OCI-M2 (cell line): ENCODE results near the gene ZNF555.
"Not testable (repeated sequence)": the region's sequence is repeated elsewhere in the genome, so short reads cannot be mapped to it uniquely, and the experiment has no call there.

Experiments
- DNase-seq: peaks from one replicate; lab custom pipeline; 2025; ENCODE audit not compliant: unreplicated experiment; lab: John Stamatoyannopoulos, UW

ZNF555 gene

DNA sequence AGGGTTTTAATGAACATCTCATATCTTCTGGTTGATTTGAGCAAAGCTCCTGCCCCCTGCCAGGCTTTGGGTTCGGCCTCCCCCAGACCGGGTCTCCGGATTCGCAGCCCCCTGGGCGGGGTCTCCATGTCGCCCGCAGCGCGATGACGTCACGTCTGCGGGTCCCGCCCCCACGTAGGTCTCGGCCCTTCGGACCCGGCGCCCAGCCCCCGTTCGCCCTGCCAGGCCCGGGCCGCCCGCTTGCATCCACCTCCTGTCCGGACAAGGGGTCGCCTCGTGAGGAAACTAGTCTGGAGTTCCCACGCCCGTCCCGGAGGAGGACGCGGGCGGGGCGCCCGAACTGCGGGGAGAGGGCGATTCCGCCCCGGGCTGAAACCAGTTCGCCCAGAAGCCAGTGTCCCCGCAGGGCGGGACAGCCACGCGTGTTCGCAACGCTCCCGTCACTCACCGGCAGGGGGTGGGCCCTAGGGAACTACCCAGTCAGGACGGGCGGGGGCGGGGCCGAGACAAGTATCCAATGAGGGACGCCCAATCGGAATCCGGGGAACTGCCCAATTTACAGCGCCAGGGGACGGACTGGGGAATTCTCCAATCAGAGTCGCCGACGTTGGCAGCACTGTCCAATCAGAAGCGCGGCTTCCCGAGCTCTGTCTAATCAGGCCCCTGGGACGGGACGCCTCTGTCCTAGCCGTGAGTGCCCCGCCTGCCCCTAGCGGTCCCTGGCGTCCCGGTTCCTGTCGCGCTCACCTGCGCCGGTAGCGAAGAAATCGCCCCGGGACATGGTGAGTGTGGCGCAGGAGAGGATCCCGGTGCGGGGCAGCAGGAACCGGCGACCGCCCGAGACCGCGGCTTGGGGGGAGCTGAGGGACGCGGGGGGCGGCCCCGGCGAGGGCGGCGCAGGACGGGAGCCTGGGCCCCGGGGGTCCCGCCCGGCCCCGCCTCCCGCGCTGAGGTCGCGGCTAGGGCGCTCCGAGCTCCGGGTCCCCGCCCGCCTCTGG, at the start of gene ZNF555:
TSS of gene ZNF555 (plus strand) at position 682 of the 998 bp plus-strand sequence. CDS start at position 780, 98 bp downstream.
- DNase-seq, result peak; percentile 94

DNA sequence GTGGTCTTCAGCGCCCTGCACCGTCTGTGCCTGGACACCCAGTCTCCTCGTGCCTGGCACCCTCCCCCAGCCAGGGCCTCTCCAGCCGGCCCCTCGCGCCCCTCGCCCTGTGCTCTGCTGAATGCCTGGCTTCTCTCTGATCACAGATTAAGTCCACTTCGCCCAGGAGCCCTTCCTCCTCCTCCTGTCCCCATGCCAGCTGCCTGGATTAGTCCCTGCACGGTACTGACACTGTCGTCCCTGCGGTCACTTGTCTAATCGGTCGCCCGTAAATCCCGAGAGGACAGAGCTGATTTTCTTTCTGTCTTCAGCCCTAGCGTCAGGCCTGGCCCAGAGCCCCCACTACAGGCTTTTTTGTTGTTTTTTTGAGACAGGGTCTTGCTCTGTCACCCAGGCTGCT, 49.4 kb upstream of the ZNF555 start:
- no peak for DNase-seq

DNA sequence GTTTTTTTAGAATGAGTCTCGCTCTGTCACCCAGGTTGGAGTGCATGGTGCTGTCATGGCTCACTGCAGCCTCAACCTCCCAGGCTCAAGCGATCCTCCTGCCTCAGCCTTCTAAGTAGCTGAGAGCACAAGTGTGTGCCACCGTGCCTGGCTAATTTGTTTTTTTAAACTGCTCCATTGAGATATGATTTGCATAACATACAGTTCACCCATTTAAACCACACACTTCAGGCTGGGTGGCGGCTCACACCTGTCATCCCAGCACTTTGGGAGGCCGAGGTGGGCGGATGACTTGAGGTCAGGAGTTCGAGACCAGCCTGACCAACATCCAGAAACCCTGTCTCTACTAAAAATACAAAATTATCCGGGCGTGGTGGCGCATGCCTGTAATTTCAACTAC, 48.6 kb upstream of the ZNF555 start:
- DNase-seq, result not testable (repeated sequence)

DNA sequence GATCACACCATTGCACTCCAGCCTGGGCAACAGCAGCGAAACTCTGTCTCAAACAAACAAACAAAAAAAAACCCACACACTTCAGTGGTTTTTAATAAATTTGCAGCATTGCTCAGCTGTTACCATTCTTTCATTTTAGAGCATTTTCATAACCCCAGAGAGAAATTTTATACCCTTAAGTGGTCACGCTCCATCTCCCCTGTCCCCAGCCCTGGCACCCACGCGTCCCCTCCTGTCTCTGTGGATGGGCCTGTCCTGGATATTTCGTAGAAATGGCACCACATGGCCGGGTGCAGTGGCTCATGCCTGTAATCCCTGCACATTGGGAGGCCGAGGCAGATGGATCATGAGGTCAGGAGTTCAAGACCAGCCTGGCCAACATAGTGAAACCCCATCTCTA, 48.1 kb upstream of the ZNF555 start:
- DNase-seq, result no peak

DNA sequence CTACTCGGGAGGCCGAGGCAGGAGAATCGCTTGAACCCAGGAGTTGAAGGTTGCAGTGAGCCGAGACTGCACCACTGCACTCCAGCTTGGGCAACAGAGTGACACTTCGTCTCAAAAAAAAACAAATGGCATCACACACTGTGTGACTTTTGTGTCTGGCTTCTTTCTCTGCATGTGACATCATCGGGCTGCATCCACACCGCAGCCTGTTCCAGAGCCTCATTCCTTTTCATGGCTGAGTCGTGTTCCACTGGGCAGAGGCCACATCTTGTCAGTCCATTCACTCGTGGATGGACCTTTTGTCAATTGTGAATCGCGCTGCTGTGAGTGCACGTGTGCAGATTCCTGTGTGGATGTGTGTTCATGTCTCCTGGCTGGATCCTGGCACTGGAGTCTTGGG, 47.7 kb upstream of the ZNF555 start:
- DNase-seq, result no peak

DNA sequence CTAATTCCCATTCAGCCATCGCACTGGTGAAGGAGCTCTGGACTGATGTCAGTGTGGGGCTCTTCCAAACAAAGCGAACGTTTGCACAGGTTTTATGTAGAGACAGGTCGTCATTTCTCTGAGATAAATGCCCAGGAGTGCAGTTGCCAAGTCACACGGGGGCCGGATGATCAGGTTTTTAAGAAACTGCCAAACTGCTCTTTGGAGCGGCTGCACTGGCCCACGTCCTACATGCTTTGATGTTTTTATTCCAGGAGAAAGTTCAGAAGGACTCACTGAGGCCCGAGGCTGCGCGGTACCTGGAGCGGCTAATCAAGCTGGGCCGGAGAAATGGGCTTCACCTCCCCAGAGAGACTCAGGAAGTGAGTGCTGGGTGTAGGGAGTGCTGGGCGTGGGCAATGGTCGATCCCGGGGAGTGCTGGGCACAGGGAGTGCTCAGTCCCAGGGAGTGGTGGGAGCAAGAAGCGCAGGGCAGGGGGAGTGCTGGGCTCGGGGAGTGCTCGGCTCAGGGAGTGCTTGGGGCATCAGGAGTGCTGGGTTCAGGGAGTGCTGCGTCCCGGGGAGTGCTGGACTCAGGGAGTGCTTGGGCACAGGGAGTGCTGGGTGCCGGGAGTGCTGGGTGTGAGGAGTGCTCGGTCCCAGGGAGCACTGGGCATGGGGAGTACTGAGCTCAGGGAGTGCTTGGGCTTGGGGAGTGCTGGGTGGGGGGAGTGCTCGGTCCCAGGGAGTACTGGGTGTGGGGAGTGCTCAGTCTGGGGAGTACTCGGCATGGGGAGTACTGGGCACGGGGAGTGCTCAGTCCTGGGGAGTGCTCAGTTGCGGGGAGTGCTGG, 45.2 kb upstream of the ZNF555 start:
- no peak for DNase-seq

DNA sequence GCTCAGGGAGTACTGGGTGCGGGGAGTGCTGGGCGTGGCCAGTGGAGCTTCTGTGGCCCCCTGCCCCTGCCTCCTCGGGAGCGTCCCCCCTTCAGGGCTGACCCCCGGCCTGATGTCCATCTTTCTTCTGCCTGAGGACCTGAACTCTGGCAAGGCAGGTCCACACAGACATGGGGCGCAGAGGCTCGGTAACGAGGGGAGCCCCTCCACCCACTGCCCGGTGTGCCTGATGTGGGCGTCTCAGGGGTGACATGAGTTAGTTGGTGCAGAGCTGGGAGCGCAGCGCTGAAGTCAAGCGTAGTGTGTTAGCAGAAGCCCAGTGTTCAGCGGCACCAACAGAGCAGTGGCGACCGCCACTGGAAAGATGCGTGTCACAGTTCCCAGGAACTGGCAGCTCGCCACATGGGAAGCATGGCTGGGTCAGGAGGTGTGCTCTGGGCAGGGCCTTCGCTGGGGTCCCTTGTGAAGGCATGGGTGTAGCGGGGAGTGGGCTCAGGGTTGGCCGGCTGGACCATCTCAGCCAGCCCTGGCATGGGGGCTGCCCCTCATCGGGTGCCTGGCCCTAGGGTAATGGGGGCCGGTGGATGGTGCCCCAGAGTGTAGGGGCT, 44.5 kb upstream of the ZNF555 start:
- no peak for DNase-seq

DNA sequence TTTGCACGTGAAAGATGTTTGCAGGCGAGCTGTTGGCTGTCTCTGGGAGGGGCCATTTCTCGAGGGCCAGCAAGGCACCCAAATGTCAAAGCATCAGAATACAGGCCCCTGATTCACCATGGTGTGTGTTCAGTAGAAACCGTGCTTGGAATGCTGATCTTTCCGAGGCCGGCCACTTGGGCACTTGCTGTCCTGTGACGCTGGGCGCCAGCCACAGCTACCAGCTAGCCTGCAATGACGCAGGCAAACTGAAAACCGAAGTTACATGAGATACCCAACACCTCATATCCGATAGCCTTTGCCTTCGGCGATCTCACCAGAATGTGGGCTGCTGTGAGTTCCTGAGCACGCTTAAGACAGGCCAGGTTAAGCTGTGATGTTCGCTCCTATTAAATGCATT, 44.0 kb upstream of the ZNF555 start:
- DNase-seq, result no peak

DNA sequence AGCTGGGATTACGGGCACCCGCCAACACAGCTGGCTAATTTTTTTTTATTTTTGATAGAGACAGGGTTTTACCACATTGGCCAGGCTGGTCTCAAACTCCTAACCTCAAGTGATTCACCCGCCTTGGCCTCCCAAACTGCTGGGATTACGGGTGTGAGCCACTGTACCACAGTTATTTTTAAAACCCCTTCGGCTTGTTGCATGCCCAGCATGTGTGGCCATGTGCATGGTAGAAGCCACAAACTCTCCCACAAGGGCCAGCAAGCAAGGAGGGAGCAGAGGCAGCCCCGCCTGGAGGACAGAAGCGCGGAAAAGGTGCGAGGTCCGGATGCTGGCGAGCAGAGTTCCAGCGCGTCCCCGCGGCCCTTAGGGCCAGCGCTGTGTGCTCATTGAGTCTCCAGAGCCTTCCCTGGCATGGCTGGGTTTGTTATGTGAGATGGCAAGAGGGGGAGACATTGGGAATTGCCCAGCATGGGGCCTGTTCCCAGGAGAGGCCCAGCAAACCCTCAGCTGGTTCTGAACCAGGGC, 43.1 kb upstream of the ZNF555 start:
- DNase-seq, result no peak

DNA sequence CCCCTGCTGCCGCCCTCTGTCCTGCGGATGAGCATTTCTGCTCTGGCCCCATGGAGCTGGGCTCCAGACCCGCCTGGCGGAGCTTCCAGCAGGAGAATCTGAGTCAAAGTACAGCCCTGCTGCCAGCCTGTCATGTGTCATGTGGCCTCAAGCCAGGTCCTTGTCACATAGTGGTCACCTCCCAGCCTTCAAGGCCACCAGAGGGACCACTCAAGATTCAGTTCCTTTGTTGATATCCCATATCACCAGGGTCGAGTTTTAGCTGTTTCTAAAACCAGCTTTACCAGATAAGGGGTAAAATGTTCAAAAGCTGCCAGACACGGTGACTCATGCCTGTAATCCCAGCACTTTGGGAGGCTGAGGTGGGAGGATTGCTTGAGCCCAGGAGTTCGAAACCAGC, 42.5 kb upstream of the ZNF555 start:
- no peak for DNase-seq

DNA sequence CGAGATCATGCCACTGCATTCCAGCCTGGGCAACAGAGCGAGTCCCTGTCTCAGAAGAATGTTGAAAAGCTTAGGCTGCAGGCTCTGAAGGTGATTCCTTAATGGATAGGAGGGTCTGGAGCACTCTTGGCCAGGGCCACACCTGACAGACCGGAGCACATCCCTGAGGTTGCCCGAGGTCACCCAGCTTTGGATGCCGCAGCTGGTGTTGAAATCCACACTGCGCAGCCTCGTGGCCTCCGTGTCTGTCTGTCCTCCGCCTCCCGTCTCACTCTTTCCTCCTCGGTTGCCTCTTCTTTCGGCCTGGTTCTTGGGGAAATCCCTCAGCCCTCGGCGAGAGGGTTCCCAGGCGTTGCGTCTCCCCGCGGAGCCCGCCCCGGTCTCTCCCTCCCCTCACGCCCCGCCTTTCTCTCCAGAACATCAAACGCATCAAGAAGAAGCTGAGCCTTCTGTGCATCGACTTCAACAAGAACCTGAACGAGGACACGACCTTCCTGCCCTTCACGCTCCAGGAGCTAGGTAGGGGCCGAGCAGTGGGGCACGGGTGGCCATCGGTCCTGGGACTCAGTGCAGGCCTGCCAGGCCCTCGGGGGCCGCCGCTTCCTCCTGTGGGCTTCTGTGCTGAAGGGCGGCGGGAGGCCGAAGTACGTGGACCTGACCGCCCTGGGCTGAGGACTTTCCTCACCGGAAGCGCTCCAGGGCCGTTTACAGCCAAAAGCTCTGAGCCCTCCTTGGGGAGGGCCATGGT, 41.8 kb upstream of the ZNF555 start:
- no peak for DNase-seq

DNA sequence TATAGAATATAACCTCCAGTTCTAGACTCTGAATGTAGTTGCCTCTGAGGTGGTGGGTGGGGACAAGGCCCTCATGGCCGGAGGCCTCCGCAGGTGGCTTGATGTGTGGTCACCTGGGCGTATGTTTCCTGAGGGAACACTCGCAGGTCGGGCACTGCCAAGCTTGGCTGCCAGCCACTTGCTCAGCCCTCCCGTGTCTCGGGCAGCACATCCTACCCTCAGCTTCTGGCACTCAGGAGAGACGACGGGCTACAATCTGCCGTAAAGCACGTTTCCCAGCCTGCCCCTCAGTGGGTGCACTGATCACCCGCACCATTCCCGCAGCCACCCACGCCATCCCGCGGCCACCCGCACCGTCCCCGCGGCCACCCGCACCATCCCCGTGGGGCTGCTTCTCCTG, 40.8 kb upstream of the ZNF555 start:
- DNase-seq, result no peak

DNA sequence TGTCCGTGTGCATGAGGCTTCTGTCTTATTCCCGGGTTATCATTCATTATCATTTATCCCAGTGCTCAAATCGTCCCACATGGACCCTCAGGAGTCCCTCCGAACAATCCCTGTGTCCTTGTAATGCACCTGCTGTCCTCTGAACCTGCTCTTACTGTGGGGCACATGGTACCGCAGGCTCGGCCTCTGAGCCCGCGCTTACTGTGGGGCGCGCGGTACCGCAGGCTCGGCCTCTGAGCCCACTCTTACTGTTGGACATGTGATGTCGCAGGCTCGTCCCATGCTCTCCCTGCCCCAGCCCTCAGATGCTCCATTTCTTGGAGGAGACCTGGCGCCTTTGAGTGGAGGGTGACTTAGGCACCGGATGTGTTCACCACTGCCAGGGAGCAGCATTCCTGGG, 38.4 kb upstream of the ZNF555 start:
- no peak for DNase-seq

DNA sequence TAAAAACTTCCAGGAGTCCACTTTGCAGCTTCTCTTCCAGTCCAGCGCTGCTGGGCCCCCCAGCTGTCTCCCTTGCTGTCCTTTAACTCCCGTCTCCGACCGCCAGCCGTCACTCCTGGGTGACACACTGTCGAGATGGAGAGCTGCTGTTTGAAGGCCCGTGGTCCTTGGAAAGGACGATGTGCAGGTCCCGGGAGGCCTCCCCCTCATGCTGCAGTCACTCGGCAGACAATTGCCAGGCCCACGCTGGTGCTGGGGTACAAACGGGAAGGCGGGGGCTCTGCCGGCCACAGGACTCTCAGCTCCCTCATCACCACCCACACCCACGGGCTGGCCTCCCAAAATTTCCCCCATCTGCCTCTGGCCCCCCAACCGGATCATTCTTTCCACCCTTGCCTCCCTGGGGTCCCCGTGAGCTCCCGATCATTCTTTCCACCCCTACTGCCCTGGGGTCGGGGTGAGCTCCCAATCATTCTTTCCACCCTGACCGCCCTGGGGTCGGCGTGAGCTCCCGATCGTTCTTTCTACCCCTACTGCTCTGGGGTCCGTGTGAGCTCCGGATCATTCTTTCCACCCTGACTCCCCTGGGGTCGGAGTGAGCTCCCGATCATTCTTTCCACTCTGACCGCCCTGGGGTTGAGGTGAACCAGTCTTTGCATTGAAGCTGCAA, 37.7 kb upstream of the ZNF555 start:
- DNase-seq, result no peak

DNA sequence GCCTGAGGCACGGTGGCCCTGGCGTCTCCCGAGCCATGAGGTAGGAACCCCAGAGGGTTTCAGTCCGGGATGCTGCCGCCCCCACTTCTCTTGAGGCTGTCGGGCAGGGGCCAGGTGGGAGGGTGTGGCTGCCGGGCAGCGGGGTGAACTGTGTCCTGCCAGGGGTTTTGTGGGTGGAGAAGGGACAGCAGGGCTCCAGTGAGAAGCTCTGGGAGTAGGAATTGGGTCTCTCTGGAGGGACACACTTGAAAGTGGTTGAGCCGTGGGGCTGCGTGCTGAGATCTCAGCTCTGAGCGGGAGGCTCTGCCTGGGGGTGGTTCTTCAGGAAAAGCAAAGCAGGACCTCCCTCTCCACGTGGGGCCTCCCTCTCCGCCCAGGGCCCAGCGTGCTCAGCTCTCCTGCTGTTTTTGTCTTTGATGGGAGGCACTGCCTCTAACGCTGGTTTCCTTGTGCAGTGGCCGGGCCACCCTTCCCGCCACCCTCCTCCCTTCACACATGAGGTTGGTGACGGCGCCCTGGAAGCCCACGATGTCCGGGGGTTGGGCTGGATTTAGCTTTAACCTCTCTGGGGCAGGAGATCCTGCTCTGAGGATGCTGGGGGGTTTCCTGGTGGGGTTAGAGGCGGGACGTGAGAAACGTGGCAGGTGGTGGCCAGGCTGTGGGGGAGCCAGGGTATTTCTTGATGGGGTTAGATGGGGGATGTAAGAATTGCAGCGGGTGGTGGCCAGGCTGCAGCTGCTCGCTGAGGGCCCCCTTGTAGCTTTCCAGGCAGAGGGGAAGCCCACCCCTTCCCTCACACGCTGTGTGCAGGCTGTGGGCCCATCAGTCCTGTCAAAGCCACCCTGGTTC, 36.9 kb upstream of the ZNF555 start:
- no peak for DNase-seq

DNA sequence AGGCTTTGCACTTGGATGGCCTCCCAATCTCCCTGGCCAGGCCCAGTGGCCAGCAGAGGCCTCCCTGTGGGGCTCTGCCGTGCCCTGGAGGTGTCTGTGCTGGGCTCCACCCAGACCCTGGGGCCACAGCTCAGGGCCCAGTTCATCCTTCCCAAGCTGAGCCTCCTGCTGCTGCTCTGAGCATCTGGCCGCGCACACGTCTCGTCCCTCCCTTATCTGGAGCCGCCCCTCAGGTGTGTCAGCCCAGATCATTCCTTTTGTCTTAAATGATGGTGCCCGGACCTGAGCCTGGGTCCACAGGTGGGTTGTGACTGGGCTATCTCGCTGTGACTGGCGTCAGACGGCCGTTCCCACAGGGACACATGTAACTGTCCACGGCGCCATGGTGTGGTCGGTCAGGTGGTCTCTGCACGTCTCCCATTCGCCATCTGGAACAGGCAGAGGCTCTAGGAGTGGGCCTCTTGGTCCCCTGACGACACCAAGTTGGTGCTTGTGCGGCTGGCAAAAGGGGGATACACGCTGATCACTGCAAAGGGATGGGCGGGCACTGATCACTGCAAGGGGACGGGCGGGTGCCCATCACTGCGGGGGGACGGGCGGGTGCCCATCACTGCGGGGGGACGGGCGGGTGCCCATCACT, 35.9 kb upstream of the ZNF555 start:
- no peak for DNase-seq

DNA sequence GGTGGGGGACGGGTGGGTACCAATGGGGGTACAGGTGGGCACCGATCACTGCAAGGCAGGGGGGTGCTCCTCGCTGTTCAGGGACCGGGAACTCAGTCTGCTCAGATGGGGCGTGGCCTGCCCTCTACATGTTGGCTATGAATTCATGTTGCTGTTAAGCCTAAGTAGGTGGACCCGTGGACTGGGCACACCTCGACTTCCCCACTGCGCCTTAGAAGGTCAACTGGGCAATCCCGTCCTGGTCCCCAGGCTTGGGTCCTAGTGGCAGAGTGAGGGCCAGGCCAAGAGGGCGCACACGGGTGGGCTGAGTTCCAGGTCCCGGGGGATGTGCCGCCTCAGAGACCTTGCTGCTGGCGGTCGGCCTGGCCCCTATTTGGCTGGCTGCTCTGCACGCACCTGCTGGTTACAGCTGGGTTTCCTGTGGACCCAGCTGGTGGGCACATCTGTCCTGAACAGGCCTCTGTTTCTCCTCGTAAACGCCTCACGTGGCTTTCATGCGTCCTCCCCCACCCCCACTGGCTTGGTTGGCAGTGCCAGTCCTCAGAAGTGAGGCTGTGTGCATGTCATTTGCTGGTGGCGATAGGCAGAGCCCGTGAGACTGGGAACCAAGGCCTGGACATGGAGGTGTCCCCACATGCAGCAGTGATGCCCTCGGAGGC, 35.2 kb upstream of the ZNF555 start:
- no peak for DNase-seq

DNA sequence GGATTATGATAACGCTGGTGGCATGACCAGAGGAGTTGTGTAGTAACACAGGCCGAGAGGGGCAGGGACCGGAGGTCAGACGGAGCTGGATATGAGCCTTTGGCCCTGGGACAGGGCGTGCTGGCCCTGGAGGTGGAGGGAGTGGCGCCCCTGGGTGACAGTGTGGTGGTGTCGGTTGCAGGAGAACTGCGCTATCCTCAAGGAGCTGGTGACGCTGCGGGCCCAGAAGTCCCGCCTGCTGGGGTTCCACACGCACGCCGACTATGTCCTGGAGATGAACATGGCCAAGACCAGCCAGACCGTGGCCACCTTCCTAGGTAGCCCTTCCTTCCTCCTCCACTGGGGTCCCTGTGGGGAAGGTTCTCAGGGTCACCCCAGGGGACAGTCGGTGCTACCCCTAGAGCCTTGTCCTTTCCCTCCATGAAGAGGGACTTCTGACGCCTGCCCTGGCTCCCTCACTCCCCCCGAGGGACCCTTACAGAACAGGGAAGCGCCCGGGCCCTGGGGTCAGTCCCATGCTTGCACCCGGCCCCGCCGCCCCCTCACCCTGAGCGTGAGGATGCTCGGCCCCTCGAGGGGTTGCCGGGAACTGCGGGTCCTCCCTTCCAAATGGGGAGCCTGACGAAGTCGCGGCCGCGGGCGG, 34.4 kb upstream of the ZNF555 start:
- no peak for DNase-seq
